Gastroesophageal sphincter (tissue), 4 donors: ENCODE results near the gene IKBKE. TPM values are rescaled to one million over a fixed set of nuclear protein-coding genes. Genes with fewer than 3 reads are reported as not detected.
A peak's percentile ranks its signal among the peaks of the same experiment; 100 is the strongest.

ENCODE experiments used
- ATAC-seq: fragments of 150-250 bp; one replicate; pipeline ENCODE4 v1.9.1; 2016; ENCODE audit warnings: mild to moderate bottlenecking, moderate library complexity
- H3K27ac ChIP-seq, 4 donors: fragments of 200-600 bp; sonication (generic) in 3 of 4; 1 replicate in 3 of 4; 2 replicates in 1 of 4; pipeline ENCODE4 v1.5.1; 2016 to 2019
- H3K27me3 ChIP-seq: fragments of 200-600 bp; sonication (generic); one replicate; pipeline ENCODE4 v1.5.1; 2019
- H3K36me3 ChIP-seq, 2 donors: fragments of 200-600 bp; sonication (generic); one replicate each; pipeline ENCODE4 v1.5.1; 2019; ENCODE audit warnings: control low read depth in 1 of 2
- H3K4me1 ChIP-seq, 3 donors: fragments of 200-600 bp; sonication (generic); 1 replicate in 2 of 3; 2 replicates in 1 of 3; pipeline ENCODE4 v1.5.1; 2016 to 2019; ENCODE audit warnings: control low read depth in 2 of 3
- H3K4me3 ChIP-seq, 2 donors: fragments of 200-600 bp; sonication (generic); one replicate each; pipeline ENCODE4 v1.5.1; 2019; ENCODE audit warnings: mild to moderate bottlenecking in 1 of 2, moderate library complexity in 1 of 2
- H3K9me3 ChIP-seq, 3 donors: fragments of 200-600 bp; sonication (generic); one replicate each; pipeline ENCODE4 v1.5.1; 2017 to 2019; ENCODE audit warnings: control low read depth in 2 of 3
- CTCF ChIP-seq, 4 experiments: fragments of 200-600 bp in 2 of 4; fragments of 450-650 bp in 2 of 4; sonication (generic) in 1 of 4; IDR thresholded peaks; one replicate each; pipeline ENCODE4 v1.5.1; 2017 to 2019; ENCODE audit warnings: antibody characterized with exemption in 4 of 4, mild to moderate bottlenecking in 2 of 4, moderate library complexity in 2 of 4
- EP300 ChIP-seq: sonication (generic); formaldehyde crosslinking; IDR thresholded peaks from one replicate; pipeline ENCODE4 v1.6.1; 2017; ENCODE audit warnings: antibody characterized with exemption, mild to moderate bottlenecking
- POLR2A ChIP-seq, 2 donors: fragments of 450-650 bp; IDR thresholded peaks; one replicate each; pipeline ENCODE4 v1.6.1; 2017; ENCODE audit warnings: antibody characterized with exemption in 2 of 2, mild to moderate bottlenecking in 2 of 2, moderate library complexity in 1 of 2
- POLR2AphosphoS5 ChIP-seq: sonication (generic); formaldehyde crosslinking; IDR thresholded peaks from one replicate; pipeline ENCODE4 v1.6.1; 2017; ENCODE audit warnings: antibody characterized with exemption
- WGBS, 2 donors: methylation state at CpG; one replicate each; pipeline ENCODE4 v1.1.5; 2018; ENCODE audit warnings: low coverage in 1 of 2; 5-methylcytosine and 5-hydroxymethylcytosine counted together
- total RNA-seq, 4 donors: library from RNA; depleted of rRNA; stranded (reverse); fragments of >200 nt; gene quantifications; one replicate each; pipeline ENCODE4 v1.1.0, GENCODE V29; 2016

IKBKE gene
- total RNA-seq, 4 donors from 2014 or later = 2.2 to 3.9 (median 2.7) TPM

GRCh38 chr1:206471415-206471801, 1.1 kb downstream of the IKBKE start:
- Histone ChIP-seq H3K9me3 (no peaks in the 10 kb centered on the region), H3K4me3 (peak overlapping the region in 1 of 2 donors; percentile 62), H3K27me3 (peaks cover 23% of the 10 kb centered on the region), H3K4me1 (peaks cover 0 to 38% (median 9%) of the 10 kb centered on the region in 3 donors), H3K36me3 (peaks cover 0 to 19% of the 10 kb centered on the region in 2 donors), H3K27ac (peak overlapping the region in 1 of 4 donors; percentile 37)
- 88 to 90% methylated on average over 2 of the region's 7 CpGs for WGBS, 2 donors
- ATAC-seq = no peak
- no peak for TF ChIP-seq CTCF (IDR thresholded peaks at IDR 0.05)
- no peak for TF ChIP-seq POLR2A (IDR thresholded peaks at IDR 0.05)
- no peak for TF ChIP-seq EP300
- TF ChIP-seq POLR2AphosphoS5 = no peak

- no peak for ATAC-seq
- peaks cover 0 to 38% (median 9%) of the 10 kb centered on the region in 3 donors for H3K4me1 ChIP-seq
- 71% methylated on average over 2 of the region's 2 CpGs; no CpG with 5 or more reads in 1 of the 2 donors for WGBS, 2 donors
- no peaks in the 10 kb centered on the region for H3K9me3 ChIP-seq
- H3K4me3 ChIP-seq = no peak overlapping the region
- H3K27ac ChIP-seq = no peak overlapping the region
- H3K27me3 ChIP-seq = peaks cover 23% of the 10 kb centered on the region
- peaks cover 0 to 25% of the 10 kb centered on the region in 2 donors for H3K36me3 ChIP-seq
- no peak for TF ChIP-seq EP300
These were observed 1.7 kb downstream of the IKBKE start for GRCh38 chr1:206472024-206472423.

GRCh38 chr1:206472454-206472853, 2.2 kb downstream of the IKBKE start:
- H3K4me3 ChIP-seq = no peak overlapping the region
- no peak overlapping the region for H3K27ac ChIP-seq
- 63% methylated on average over 1 of the region's 3 CpGs; no CpG with 5 or more reads in 1 of the 2 donors for WGBS, 2 donors
- ATAC-seq = no peak
- peaks cover 0 to 38% (median 9%) of the 10 kb centered on the region in 3 donors for H3K4me1 ChIP-seq
- peaks cover 0 to 28% of the 10 kb centered on the region in 2 donors for H3K36me3 ChIP-seq
- peaks cover 19% of the 10 kb centered on the region for H3K27me3 ChIP-seq
- no peaks in the 10 kb centered on the region for H3K9me3 ChIP-seq
- no peak for TF ChIP-seq POLR2A (IDR thresholded peaks at IDR 0.05)
- TF ChIP-seq EP300 = no peak
- no peak for TF ChIP-seq POLR2AphosphoS5
- TF ChIP-seq CTCF (IDR thresholded peaks at IDR 0.05) = no peak

- ATAC-seq = no peak
- WGBS, 2 donors = 0 to 67% methylated on average over 1 to 3 of the region's 5 CpGs
- TF ChIP-seq POLR2A (IDR thresholded peaks at IDR 0.05) = no peak
- no peak for TF ChIP-seq EP300
- TF ChIP-seq POLR2AphosphoS5 = no peak
- no peak for TF ChIP-seq CTCF (IDR thresholded peaks at IDR 0.05)
- peaks cover 0 to 33% of the 10 kb centered on the region in 2 donors for H3K36me3 ChIP-seq
- no peak overlapping the region for H3K4me3 ChIP-seq
- peaks cover 0 to 38% (median 9%) of the 10 kb centered on the region in 3 donors for H3K4me1 ChIP-seq
- H3K27ac ChIP-seq = no peak overlapping the region
- H3K27me3 ChIP-seq = peaks cover 14% of the 10 kb centered on the region
- no peaks in the 10 kb centered on the region for H3K9me3 ChIP-seq
These were observed 2.6 kb downstream of the IKBKE start for GRCh38 chr1:206472886-206473285.

- WGBS, 2 donors = 87 to 98% methylated on average over 3 to 7 of the region's 17 CpGs
- TF ChIP-seq CTCF (IDR thresholded peaks at IDR 0.05) = no peak
- no peak for TF ChIP-seq POLR2AphosphoS5
- no peak for TF ChIP-seq POLR2A (IDR thresholded peaks at IDR 0.05)
- peaks cover 0 to 20% (median 5%) of the 10 kb centered on the region in 3 donors for H3K4me1 ChIP-seq
- no peak overlapping the region for H3K27ac ChIP-seq
- H3K4me3 ChIP-seq = no peak overlapping the region
- no peak for ATAC-seq
- H3K36me3 ChIP-seq = peaks cover 0 to 41% of the 10 kb centered on the region in 2 donors
- no peaks in the 10 kb centered on the region for H3K9me3 ChIP-seq
- H3K27me3 ChIP-seq = no peaks in the 10 kb centered on the region
These were observed 5.8 kb downstream of the IKBKE start for GRCh38 chr1:206476058-206476457.
